NCI-H2196 (cell line): Measurements from ENCODE around the gene TTC39C.
A peak's percentile ranks its signal among the peaks of the same experiment; 100 is the strongest.

Source experiments
- DNase-seq: peaks from one replicate; lab custom pipeline; 2025; ENCODE audit not compliant: unreplicated experiment; lab: John Stamatoyannopoulos, UW

The TTC39C gene

DNA sequence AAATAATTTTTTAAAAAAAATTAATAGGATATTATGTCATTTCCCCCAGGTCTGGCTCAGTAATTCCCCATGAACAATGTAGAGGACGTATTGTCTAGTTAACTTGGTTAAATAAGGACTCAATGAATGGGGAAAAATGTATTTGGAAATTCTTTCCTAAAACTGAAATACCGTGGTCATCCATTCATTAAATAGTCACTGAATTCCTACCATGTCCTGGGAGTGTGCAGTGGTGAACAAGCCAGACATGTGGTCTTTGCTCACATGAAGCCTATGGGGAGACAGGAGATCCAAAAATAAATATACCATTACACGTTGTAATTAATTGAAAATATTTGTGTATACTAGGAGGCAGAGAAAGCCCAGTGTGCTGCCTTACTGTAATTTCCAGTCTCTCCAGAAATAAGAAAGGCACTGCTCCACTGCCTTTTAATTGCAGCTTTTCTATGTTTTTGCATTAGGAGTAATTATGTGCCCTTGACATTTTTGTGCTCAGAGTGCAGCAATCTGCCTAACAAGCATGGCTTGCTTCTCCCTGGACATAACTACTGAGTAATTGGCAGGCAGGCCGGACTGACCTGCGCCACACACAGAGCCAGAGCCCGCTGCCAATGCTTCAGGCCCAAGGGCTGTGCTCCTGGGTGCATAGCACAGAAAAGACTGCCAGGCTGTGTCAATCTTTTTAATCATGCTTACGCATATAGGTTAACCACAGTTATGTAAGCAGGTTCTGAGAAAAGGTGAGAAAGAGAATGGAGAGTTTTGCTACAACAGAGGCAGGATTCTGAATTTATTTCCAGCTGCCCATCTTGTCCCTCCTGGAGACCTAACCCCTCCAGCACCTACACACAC, 22.2 kb upstream of the TTC39C start:
- peak; percentile 12 for DNase-seq

GRCh38 chr18:23992941-23993280, 21.6 kb upstream of the TTC39C start:
- DNase-seq, result no peak

GRCh38 chr18:23994361-23994902, 20.1 kb upstream of the TTC39C start:
- DNase-seq, result peak; percentile 89

DNA sequence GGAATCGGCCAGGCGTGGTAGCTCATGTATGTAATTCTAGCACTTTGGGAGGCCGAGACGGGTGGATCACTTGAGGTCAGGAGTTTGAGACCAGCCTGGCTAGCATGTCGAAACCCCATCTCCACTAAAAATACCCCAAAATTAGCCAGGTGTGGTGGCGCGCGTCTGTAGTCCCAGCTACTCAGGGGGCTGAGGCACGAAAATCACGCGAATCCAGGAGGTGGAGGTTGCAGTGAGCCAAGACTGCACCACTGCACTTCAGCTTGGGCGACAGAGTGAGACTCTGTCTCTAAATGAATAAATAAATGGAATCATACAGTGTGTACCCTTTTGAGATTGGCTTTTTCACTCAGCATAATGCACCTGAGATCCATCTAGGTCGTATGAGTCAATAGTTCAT, 19.4 kb upstream of the TTC39C start:
- no peak for DNase-seq

DNA sequence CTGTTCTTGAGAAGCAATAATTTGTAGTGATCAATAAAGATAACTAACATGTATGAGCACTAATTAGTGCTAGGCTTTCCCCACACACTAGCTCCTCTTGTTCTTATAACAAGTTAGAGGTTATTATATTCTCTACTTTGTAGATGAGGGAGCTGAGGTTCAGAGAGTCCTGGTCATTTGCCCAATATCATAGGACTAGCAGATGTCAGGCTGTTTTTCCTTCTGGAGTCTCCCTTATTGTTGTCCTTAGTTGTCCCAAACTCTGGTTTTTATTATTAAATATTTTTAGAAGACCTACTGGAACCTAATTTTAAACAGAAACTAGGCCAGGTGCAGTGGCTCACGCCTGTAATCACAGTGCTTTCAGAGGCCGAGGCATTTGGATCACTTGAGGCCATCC, 16.5 kb upstream of the TTC39C start:
- no peak for DNase-seq

DNA sequence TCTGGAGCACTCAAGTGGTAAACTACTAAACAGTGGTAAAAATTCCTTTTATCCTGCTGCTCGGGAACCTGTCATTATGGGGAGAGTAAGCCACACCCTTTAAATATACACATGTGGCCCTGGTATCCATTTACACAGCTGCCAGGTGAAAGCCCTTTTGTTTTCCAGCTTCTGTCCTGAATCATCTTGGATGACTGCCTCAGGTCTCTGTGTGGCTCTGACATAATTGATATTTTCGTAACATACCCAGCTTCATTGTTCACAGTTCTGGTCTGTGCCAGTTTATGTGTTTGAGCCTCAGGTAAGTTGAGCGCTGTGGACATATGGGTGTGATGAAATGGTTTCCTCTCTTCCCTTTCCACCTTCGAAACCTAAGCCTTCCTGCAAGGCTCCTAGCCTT, 15.7 kb upstream of the TTC39C start:
- peak; percentile 90 for DNase-seq

- DNase-seq, result no peak
These were observed 13.7 kb upstream of the TTC39C start for GRCh38 chr18:24000613-24001490.

GRCh38 chr18:24002479-24002878, 12.1 kb upstream of the TTC39C start:
- no peak for DNase-seq

- DNase-seq, result no peak
These were observed 11.3 kb upstream of the TTC39C start for GRCh38 chr18:24003288-24003687.

- no peak for DNase-seq
These were observed 10.5 kb upstream of the TTC39C start for GRCh38 chr18:24003903-24004640.

DNA sequence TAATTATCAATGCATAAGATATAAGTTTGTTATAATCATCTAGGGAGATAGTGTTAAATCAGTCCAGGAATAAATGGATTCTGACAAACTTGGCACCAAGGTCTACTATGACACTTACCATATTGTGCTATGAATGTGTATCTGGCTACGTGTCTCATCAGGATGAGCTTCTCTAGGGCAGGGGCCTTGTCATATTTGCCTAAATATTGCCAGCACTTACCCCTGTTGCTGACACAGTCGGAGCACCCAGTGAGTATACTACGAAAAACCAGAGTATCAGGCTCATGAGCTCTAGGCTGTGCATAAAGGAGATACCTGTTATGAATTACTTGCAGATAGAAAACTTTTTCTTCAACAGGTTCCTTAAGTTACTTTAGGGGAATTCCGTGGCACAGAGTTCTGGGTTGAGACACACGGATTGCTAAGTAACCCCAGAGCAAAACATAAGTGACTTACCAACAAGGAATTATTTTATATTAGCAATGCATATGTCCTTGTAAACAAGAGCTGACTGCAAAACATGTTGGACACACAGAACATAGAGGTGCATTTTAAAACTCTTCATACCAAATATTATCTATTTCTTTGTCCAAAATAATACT, 7.7 kb upstream of the TTC39C start:
- DNase-seq, result no peak

DNA sequence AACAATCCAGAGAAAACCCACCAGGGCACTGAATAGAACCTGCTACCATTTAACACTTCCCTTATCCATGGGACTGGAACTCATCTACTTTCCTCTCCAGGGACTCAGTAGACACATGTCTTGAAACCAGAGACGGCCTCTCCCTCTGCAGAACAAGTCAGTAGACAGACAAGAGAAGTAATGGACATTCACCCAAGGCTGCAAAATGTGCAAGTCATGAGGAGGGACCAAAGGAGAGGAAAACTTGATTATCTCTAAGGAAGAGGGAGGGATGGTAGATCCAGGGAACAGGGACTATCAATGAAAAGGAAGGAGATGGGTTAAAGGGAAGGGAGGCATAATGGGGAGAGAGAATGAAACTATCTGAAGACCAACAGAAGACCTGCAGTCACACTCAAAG, 5.3 kb upstream of the TTC39C start:
- DNase-seq, result no peak

DNA sequence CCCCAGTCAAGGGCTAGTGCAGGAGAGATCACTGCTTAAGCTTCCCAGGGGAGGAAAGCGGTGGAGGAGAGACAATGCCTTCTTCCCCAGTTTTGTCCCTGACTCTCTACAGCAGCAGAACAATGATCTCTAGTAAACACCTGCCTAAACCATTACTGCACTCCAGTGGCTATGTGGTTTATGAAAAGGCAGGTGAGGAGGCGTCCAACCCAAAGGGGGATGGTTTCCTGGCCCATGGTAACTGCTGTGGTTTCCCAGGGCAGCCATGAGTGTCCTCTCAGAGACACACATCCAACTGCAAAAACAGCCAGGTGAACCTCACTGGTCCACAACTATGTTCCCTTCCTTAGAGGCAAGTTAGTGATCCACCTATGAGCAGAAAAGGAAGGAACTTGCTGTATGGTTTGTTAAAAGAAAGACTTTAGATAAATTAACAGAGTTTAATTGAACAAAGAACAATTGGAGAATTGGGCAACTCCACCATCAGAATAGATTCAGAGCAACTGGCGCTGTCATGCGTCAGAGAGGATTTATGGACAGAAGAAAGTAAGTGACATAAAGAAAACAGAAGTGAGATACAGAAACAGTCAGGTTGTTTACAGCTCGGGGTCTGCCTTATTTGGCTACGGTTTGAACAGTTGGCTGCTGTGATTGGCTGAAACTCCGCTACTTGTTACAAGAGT, 4.8 kb upstream of the TTC39C start:
- DNase-seq, result peak; percentile 44

GRCh38 chr18:24010673-24011072, 3.9 kb upstream of the TTC39C start:
- no peak for DNase-seq

- no peak for DNase-seq
These were observed 3.2 kb upstream of the TTC39C start for GRCh38 chr18:24011123-24011917.

- DNase-seq, result no peak
These were observed 1.5 kb upstream of the TTC39C start for GRCh38 chr18:24013051-24013450.

DNA sequence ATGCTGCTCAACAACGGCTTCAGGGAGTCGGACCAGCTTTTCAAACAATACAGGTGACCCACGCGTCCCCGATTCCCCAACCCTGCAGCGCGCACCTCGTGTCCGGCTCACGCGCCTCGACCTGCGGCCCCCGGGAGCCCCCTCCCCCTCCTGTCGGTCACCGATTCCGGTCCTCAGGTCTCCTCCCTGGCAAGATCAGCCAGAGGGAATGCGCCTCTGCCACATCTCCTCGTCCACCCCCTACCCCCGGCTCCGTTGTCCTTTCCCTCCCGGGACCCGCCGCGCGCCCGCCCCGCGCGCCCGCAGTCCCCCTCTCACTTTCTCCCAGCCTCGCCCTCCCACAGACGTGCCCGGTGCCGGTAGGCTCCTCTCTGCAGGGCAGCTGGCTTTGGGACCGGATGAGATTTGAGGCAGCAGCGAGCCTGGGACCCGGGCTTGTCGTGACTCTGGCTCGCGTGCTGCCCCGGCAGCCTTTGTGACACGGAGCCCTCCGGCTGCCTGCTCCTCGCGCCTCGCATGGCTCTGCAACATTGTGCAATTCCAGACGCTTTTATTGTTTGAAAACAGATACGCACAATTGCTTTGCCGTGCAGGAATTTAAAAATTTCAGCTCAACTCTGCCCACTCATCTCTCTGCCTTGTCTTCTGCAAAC, 558 bp downstream of the TTC39C start:
- DNase-seq, result peak; percentile 31

DNA sequence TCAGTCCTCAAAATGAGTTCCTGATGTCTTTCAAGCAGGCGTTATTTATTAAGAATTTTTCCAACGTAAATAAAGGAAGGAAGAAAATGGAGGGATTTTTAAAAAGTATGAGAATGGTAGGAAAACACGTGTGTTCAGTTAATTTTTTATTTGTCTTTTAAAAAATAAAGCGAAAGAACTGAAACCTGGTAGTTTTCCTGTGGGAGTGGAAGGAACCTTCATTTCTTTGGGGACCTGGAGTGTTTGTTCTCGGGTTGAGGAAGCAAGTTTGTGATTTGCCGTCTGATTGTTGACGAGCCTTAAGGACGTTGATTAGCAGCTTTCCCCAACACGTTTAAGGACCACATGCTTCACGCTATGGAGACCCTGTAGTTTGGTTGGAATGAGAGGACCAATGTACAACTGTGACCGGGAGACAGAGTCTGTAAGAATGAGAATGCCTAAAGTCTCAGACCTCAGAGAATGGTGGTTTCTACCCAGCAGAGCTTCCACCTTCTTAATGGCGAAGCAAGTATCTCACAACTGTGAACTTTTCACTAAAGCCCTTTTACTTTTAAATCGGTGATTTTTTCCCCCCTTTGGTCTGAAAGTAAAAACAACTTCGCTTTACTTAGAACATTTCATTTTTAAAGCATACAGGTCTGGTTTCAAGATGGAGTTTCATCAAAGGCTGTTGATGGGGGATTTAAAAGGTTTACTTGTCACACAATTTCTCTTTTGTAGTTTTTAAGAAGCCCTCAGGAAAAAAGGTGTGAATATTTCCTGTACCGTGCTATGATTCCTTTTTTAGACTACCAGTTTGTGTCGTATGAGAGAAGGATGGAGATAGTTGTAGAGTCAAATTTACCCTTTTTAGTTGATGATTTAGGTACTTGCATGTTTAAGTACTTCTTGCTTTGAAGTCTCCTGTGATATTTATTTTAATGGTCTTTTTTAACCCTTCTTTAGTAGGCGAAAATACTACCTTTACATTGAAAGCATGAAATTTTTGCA, 1.4 kb downstream of the TTC39C start:
- DNase-seq, result no peak
